ENCODE measurements around the gene SLC38A2.

DNA sequence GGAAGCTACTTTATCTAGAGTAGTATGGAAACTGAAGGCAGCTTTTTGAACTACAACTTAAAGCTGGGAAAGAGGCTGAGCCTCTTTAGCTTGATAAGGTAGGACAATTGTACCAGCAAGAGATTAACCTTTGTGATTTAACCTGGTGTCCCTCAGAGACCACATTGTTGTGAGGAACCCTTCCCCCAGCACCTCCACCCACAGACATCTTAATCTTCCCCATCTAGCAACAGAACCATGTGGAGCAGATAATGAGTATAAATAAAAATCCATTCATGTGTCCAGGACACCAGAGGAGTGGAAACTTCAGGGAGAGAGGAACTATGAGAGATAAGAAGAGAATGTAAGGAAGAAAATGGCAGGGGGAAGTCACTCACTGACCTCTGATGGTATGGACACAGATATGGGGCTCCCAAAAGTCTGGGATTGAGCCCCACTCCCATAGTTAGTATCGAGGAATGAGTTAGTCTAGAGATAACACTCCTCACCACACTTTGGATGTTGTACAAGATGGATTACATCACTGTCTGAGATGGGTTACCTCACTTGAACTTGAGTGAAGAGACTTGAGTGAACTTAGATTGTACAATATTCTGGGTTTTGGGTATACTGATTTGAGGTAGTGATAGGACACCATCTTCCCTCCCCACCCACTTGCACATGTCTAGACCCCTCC, 33.9 kb upstream of the SLC38A2 start:
- TF ChIP-seq, protein P1, sequence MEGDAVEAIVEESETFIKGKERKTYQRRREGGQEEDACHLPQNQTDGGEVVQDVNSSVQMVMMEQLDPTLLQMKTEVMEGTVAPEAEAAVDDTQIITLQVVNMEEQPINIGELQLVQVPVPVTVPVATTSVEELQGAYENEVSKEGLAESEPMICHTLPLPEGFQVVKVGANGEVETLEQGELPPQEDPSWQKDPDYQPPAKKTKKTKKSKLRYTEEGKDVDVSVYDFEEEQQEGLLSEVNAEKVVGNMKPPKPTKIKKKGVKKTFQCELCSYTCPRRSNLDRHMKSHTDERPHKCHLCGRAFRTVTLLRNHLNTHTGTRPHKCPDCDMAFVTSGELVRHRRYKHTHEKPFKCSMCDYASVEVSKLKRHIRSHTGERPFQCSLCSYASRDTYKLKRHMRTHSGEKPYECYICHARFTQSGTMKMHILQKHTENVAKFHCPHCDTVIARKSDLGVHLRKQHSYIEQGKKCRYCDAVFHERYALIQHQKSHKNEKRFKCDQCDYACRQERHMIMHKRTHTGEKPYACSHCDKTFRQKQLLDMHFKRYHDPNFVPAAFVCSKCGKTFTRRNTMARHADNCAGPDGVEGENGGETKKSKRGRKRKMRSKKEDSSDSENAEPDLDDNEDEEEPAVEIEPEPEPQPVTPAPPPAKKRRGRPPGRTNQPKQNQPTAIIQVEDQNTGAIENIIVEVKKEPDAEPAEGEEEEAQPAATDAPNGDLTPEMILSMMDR (IDR thresholded peaks at IDR 0.05): no peak
- no peak for TF ChIP-seq EZH2 (IDR thresholded peaks at IDR 0.05; ENCODE audit: borderline replicate concordance, insufficient read depth, low read depth, low read length, poor library complexity, severe bottlenecking)
